ENCODE results near the gene GPC6.

GRCh38 chr13:94174009-94174408 lies 947.4 kb downstream of the GPC6 start:
- TF ChIP-seq POLR2AphosphoS5 (IDR thresholded peaks at IDR 0.05) (no peak), CTCF (IDR thresholded peaks at IDR 0.05 in 8 of 11, conservative IDR thresholded peaks at IDR 0.05 in 3 of 11) (no peak), POLR2A (IDR thresholded peaks at IDR 0.05) (no peak)
